K562 (cell line): ENCODE measurements around the gene RNF175. TPM values are rescaled to one million over a fixed set of nuclear protein-coding genes. Genes with fewer than 3 reads are reported as not detected.

Experiments used
- ATAC-seq: fragments of 200-7000 bp; cut with Tn5 transposase; 3 replicates; pipeline ENCODE4 v1.9.1; 2020; ENCODE audit warnings: moderate library complexity
- BruUV-seq: library from RNA; stranded (reverse); fragments of 400-500 nt; replicated peaks from 2 replicates; lab custom pipeline; 2021; lab: Mats Ljungman, UMichigan
- CTCF ChIA-PET: fragments of 300-600 bp; formaldehyde crosslinking; extraction: SDS; loops from one replicate; lab custom pipeline; 2021; ENCODE audit warnings: low intra/inter-chr PET ratio; lab: Yijun Ruan, JAX
- POLR2A ChIA-PET: fragments of 300-600, 350-650 bp; sonication (Branson Sonifier 250); formaldehyde crosslinking; extraction: SDS; loops from one replicate; lab custom pipeline; 2021; ENCODE audit warnings: antibody characterized with exemption, inconsistent platforms; lab: Yijun Ruan, JAX
- DNase-seq, 4 experiments: peaks; one replicate each; pipeline versions ENCODE4 v3.0.0 to v3.0.0-alpha.2; 2011 to 2018; ENCODE audit warnings: low spot score in 3 of 4, mixed read lengths in 3 of 4; ENCODE audit errors: extremely low read depth in 1 of 4
- FAIRE-seq: peaks from 2 replicates; lab custom pipeline; 2011; peaks lifted over from hg19 to GRCh38; lab: Jason Lieb, UNC
- H2AFZ ChIP-seq: 2 replicates; pipeline ENCODE4 v1.6.0; 2011; ENCODE audit warnings: low read depth, low read length, control low read depth, inconsistent platforms
- H3K27ac ChIP-seq: fragments of 200-600 bp; 3 replicates; pipeline ENCODE4 v1.8.0; 2011; ENCODE audit warnings: low read depth, mild to moderate bottlenecking, control low read depth, inconsistent platforms, low read length, moderate library complexity, mixed read lengths; ENCODE audit errors: extremely low read depth
- H3K27me3 ChIP-seq, 2 experiments: fragments of 300-600 bp in 1 of 2; 2 replicates in 1 of 2; 3 replicates in 1 of 2; pipeline versions ENCODE4 v1.6.0 to v1.8.0; 2011; ENCODE audit warnings: inconsistent platforms in 2 of 2, low read length in 2 of 2, mild to moderate bottlenecking in 1 of 2, mixed read lengths in 1 of 2, moderate library complexity in 1 of 2; ENCODE audit not compliant: control insufficient read depth in 2 of 2, insufficient read depth in 2 of 2
- H3K36me3 ChIP-seq: fragments of 300-600 bp; 3 replicates; pipeline ENCODE4 v1.8.0; 2011; ENCODE audit warnings: mild to moderate bottlenecking, low read length, inconsistent platforms; ENCODE audit not compliant: control insufficient read depth, insufficient read depth
- H3K4me1 ChIP-seq, 2 experiments: fragments of 200-600 bp in 1 of 2; replicated peaks in 1 of 2; 2 replicates in 1 of 2; 3 replicates in 1 of 2; pipeline versions ENCODE4 v1.5.1 to v1.8.0; 2011; ENCODE audit warnings: inconsistent platforms in 2 of 2, low read length in 2 of 2, mild to moderate bottlenecking in 1 of 2, mixed read lengths in 1 of 2, moderate library complexity in 1 of 2; ENCODE audit not compliant: control insufficient read depth in 2 of 2, insufficient read depth in 2 of 2
- H3K4me2 ChIP-seq: 2 replicates; pipeline ENCODE4 v1.6.1; 2011; ENCODE audit warnings: low read length, control low read depth, inconsistent platforms, mixed read lengths; ENCODE audit not compliant: insufficient read depth
- H3K4me3 ChIP-seq: fragments of 200-600 bp; sonication (generic), shearing (Covaris generic); 2 replicates; pipeline ENCODE4 v1.5.1; 2016; ENCODE audit warnings: control low read depth, inconsistent platforms
- H3K79me2 ChIP-seq: fragments of 200-600 bp; 3 replicates; pipeline ENCODE4 v1.8.0; 2011; ENCODE audit warnings: low read length, inconsistent platforms; ENCODE audit not compliant: control insufficient read depth, insufficient read depth
- H3K9ac ChIP-seq, 2 experiments: 2 replicates each; pipeline versions ENCODE4 v1.6.0 to v1.6.1; 2011; ENCODE audit warnings: low read depth in 2 of 2, low read length in 2 of 2, control low read depth in 1 of 2, inconsistent platforms in 1 of 2, mild to moderate bottlenecking in 1 of 2, mixed read lengths in 1 of 2; ENCODE audit not compliant: insufficient read depth in 1 of 2
- H3K9me1 ChIP-seq: one replicate; pipeline ENCODE4 v1.6.0; 2011; ENCODE audit warnings: inconsistent platforms, mild to moderate bottlenecking, low read length, moderate library complexity; ENCODE audit not compliant: control insufficient read depth, insufficient read depth
- H3K9me3 ChIP-seq: replicated peaks from 2 replicates; pipeline ENCODE4 v1.5.1; 2011; ENCODE audit warnings: low read depth, low read length, inconsistent platforms; ENCODE audit not compliant: control insufficient read depth, insufficient read depth
- H4K20me1 ChIP-seq: replicated peaks from 2 replicates; pipeline ENCODE4 v1.6.1; 2011; ENCODE audit warnings: low read length, inconsistent platforms, mixed read lengths; ENCODE audit not compliant: control insufficient read depth, insufficient read depth
- BRF1 ChIP-seq: IDR thresholded peaks from 3 replicates; pipeline ENCODE4 v1.6.1; 2011; ENCODE audit warnings: borderline replicate concordance, mild to moderate bottlenecking; ENCODE audit not compliant: insufficient read length; ENCODE audit errors: extremely low read depth
- ETV5 ChIP-seq: sonication (generic); formaldehyde crosslinking; IDR thresholded peaks from 2 replicates; pipeline ENCODE4 v1.4.0; 2020; ENCODE audit warnings: low read depth, mild to moderate bottlenecking, missing genetic modification reagents
- MEIS2 ChIP-seq: fragments of 450-650 bp; IDR thresholded peaks from 2 replicates; pipeline ENCODE4 v1.6.1; 2014; ENCODE audit warnings: mild to moderate bottlenecking; ENCODE audit not compliant: partially characterized antibody
- XRCC3 ChIP-seq: fragments of 450-650 bp; IDR thresholded peaks from 2 replicates; pipeline ENCODE4 v1.6.1; 2017; ENCODE audit warnings: mild to moderate bottlenecking, moderate library complexity
- ZSCAN29 ChIP-seq: fragments of 450-650 bp; IDR thresholded peaks from 2 replicates; pipeline ENCODE4 v1.6.1; 2017
- WGBS: fragments of 100-300 bp; shearing (Covaris generic); methylation state at CpG from one replicate; pipeline ENCODE4 v1.1.6; 2016; ENCODE audit warnings: low coverage, mixed read lengths; ENCODE audit not compliant: insufficient coverage; ENCODE audit errors: missing lambda C conversion rate; 5-methylcytosine and 5-hydroxymethylcytosine counted together
- in situ Hi-C: fragments of 300-500 bp; cut with MboI; formaldehyde crosslinking; loops from 4 replicates; pipeline ENCODE4 v1.15.0; 2018; ENCODE audit warnings: inconsistent platforms, mixed read lengths
- intact Hi-C: fragments of 100-400 bp; cut with micrococcal nuclease; formaldehyde crosslinking; loops from 2 replicates; pipeline ENCODE4 v1.14.2; 2022
- polyA plus RNA-seq, 8 experiments: library from polyadenylated mRNA; depleted of rRNA in 4 of 8; stranded (reverse) in 5 of 8; unstranded in 3 of 8; fragments of >200 nt; fragmentation: Nextera tagmentation in 2 of 8; fragmentation: Illumina TruSeq in 1 of 8; extraction: Ambion mirVana in 2 of 8; extraction: Trizol in 1 of 8; gene quantifications; 2 replicates each; pipeline versions ENCODE4 v1.2.1 to v1.2.3, GENCODE V29; 2011 to 2014; ENCODE audit warnings: inconsistent platforms in 1 of 8, missing spikeins in 1 of 8
- total RNA-seq, 7 experiments: library from RNA; depleted of rRNA in 6 of 7; stranded (reverse); fragments of >200 nt in 6 of 7; fragmentation: Illumina TruSeq in 2 of 7; extraction: Trizol in 2 of 7; gene quantifications; 2 replicates each; pipeline versions ENCODE4 v1.2.1 to v1.2.3, GENCODE V29; 2011 to 2021; ENCODE audit warnings: low replicate concordance in 1 of 7
- TF ChIP-seq, protein P1 (sequence below), 2 experiments: IDR thresholded peaks; 2 replicates each; pipeline ENCODE4 v1.6.1; 2011; ENCODE audit warnings: borderline replicate concordance in 1 of 2, control low read depth in 1 of 2, low read depth in 1 of 2, low read length in 1 of 2, mild to moderate bottlenecking in 1 of 2, mixed read lengths in 1 of 2, moderate library complexity in 1 of 2; ENCODE audit not compliant: insufficient read depth in 1 of 2, insufficient read length in 1 of 2, poor library complexity in 1 of 2, severe bottlenecking in 1 of 2; ENCODE audit errors: extremely low read depth in 1 of 2
- TF ChIP-seq, protein P2 (sequence below): sonication (generic); formaldehyde crosslinking; IDR thresholded peaks from 2 replicates; pipeline ENCODE4 v1.8.0; 2022; ENCODE audit warnings: mild to moderate bottlenecking, missing genetic modification reagents

The RNF175 gene
- total and polyA plus RNA-seq, 9 of the 15 experiments (the other 6 are each of a cell fraction or from before 2014, with no cell fraction given), result not detected

GRCh38 chr4:153733751-153734448 is 25.9 kb downstream of the RNF175 start:
- peaks cover 1 to 5% of the 10 kb centered on the region in 2 experiments; a peak in 3 of 5 replicates for H3K27me3 ChIP-seq
- in situ Hi-C loops (no loop called here), intact Hi-C loops (no loop called here)
- no peaks in the 10 kb centered on the region for H4K20me1 ChIP-seq
- no peaks in the 10 kb centered on the region for H3K9me3 ChIP-seq
- H2AFZ ChIP-seq, result no peak overlapping the region
- no peaks in the 10 kb centered on the region for H3K79me2 ChIP-seq
- ChIA-PET CTCF (no interaction called here), POLR2A (no interaction called here)
- no peak overlapping the region for H3K27ac ChIP-seq
- TF ChIP-seq, protein P1, sequence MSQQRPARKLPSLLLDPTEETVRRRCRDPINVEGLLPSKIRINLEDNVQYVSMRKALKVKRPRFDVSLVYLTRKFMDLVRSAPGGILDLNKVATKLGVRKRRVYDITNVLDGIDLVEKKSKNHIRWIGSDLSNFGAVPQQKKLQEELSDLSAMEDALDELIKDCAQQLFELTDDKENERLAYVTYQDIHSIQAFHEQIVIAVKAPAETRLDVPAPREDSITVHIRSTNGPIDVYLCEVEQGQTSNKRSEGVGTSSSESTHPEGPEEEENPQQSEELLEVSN (IDR thresholded peaks at IDR 0.05; ENCODE audit: borderline replicate concordance in 1 of 2, extremely low read depth in 1 of 2, insufficient read depth in 1 of 2, insufficient read length in 1 of 2, low read depth in 1 of 2, low read length in 1 of 2, poor library complexity in 1 of 2, severe bottlenecking in 1 of 2), result no peak
- TF ChIP-seq XRCC3, result no peak
- TF ChIP-seq, protein P2, sequence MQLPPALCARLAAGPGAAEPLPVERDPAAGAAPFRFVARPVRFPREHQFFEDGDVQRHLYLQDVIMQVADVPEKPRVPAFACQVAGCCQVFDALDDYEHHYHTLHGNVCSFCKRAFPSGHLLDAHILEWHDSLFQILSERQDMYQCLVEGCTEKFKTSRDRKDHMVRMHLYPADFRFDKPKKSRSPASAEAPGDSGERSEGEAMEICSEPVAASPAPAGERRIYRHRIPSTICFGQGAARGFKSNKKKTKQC, result no peak
- no peak for TF ChIP-seq MEIS2
- no peak for TF ChIP-seq BRF1
- TF ChIP-seq ETV5 (CRISPR knock-in tag), result no peak
- TF ChIP-seq ZSCAN29, result no peak
- H3K36me3 ChIP-seq, result no peaks in the 10 kb centered on the region
- no peak for FAIRE-seq
- no peak overlapping the region for H3K4me2 ChIP-seq
- DNase-seq, result no peak
- H3K9me1 ChIP-seq, result no peaks in the 10 kb centered on the region
- H3K4me1 ChIP-seq, result no peaks in the 10 kb centered on the region
- no TSS peak for BruUV-seq
- H3K4me3 ChIP-seq, result no peak overlapping the region
- WGBS, result 0% methylated on average over 4 of the region's 4 CpGs
- H3K9ac ChIP-seq, result no peak overlapping the region
- no peak for ATAC-seq
